ENCODE data around the gene CSTA. TPM values are rescaled to one million over a fixed set of nuclear protein-coding genes. Genes with fewer than 3 reads are reported as not detected.

Gene CSTA
- not detected for total RNA-seq

GRCh38 chr3:122324871-122325323 lies at the start of gene CSTA:
Gene CSTA, plus strand, starts transcription at chr3:122325248. Its CDS starts 45 bp downstream, at chr3:122325293.

DNA sequence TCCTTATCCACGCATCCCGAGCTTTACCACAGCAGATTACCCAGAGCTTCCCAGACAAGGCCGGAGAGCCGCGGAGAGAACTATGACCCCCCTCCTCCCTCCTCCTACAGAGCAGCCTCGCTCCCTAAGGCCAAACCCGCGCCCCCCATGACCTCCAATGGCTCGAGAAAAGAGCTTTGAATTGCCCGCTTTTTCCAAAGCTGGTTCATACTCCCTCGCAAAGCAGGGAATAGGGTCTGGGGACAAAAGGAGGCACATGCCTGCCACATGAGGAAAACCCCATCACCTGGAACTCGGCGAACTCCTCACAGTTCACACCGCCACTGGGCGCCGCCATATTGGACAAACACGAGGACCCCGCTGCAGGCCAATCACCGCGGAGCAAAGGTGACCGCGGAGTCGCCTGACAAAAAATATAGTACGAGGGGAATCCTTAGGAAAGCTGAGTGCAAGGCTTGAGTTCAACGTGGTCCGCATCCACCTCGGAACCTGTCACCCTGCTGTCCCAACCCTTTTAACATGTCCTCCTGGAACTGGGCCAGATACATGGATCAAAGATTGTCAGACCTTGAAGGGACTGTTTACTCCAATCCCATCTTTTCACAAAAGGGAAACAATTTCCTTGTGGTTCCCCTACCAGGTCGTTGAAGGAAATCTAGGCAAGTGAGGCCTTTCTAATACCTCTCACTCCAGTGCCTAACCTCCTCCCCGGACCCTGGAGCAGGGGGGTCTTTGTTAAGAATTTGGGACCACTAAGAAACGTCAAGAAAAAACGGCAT lies 58.0 kb downstream of the CSTA start, which contains the start of gene MIX23:
Gene MIX23, minus strand, starts transcription at position 344 of the 779 bp plus-strand sequence. Its CDS starts 7 bp downstream, at position 337.

GRCh38 chr3:122383771-122384697 lies 59.0 kb downstream of the CSTA start, which contains the start of gene FAM162A:
Gene FAM162A, plus strand, starts transcription at chr3:122384182. Its CDS starts 84 bp downstream, at chr3:122384266.

Other genes starting within 250 kb of the CSTA start
- 0.31 TPM for gene CASR, start 141.6 kb upstream of the CSTA start, total RNA-seq
- gene MIX23, start 58.0 kb downstream of the CSTA start, total RNA-seq: 18.8 TPM
- gene FAM162A, start 58.9 kb downstream of the CSTA start, total RNA-seq: 6.9 TPM
- gene WDR5B, start 90.8 kb downstream of the CSTA start, total RNA-seq: 8.8 TPM
- gene KPNA1, start 189.7 kb downstream of the CSTA start, total RNA-seq: 58.5 TPM
- 4.1 TPM for gene PARP9, start 239.1 kb downstream of the CSTA start, total RNA-seq
- gene DTX3L, start 239.1 kb downstream of the CSTA start, total RNA-seq: 2.8 TPM